Activated naive CD8-positive, alpha-beta T cell treated with anti-CD3 and anti-CD28 coated beads, Interleukin-2, amount 10 ng/mL, durations not matched to agents 7 days and 5 days (primary cell): ENCODE data around the gene INPP5K. TPM values are rescaled to one million over a fixed set of nuclear protein-coding genes. Genes with fewer than 3 reads are reported as not detected.
A peak's percentile ranks its signal among the peaks of the same experiment; 100 is the strongest.
"Not testable (repeated sequence)": the region's sequence is repeated elsewhere in the genome, so short reads cannot be mapped to it uniquely, and the experiment has no call there.

Experiments
- ATAC-seq: fragments of 150-1000 bp; cut with Tn5 transposase; one replicate; pipeline ENCODE4 v1.10.0; 2021; ENCODE audit warnings: low read depth, moderate library complexity
- POLR2A ChIA-PET: fragments of 350-600 bp; sonication (Branson Sonifier 250); formaldehyde crosslinking; loops from one replicate; lab custom pipeline; 2021; ENCODE audit warnings: antibody characterized with exemption; lab: Charles Lee
- DNase-seq: peaks from one replicate; pipeline ENCODE4 v3.0.0; 2021
- H3K27ac Mint-ChIP-seq: one replicate; pipeline ENCODE4 v1.8.0; 2022; ENCODE audit warnings: mild to moderate bottlenecking, mixed read lengths
- H3K27me3 Mint-ChIP-seq: one replicate; pipeline ENCODE4 v1.8.0; 2022; ENCODE audit warnings: mild to moderate bottlenecking, moderate library complexity, mixed read lengths
- H3K36me3 Mint-ChIP-seq: one replicate; pipeline ENCODE4 v1.8.0; 2021; ENCODE audit warnings: mild to moderate bottlenecking, mixed read lengths
- H3K4me1 Mint-ChIP-seq: one replicate; pipeline ENCODE4 v1.8.0; 2021; ENCODE audit warnings: mixed read lengths
- H3K4me3 Mint-ChIP-seq: one replicate; pipeline ENCODE4 v1.8.0; 2022; ENCODE audit warnings: mild to moderate bottlenecking, moderate library complexity, mixed read lengths
- H3K9me3 Mint-ChIP-seq: one replicate; pipeline ENCODE4 v1.8.0; 2021; ENCODE audit warnings: mixed read lengths
- total RNA-seq, 2 experiments: library from RNA; stranded (reverse); gene quantifications; one replicate each; pipeline ENCODE4 v1.2.3, GENCODE V29; 2021

The INPP5K gene
- total RNA-seq, 2 experiments from 2014 or later, result 56.7 to 58.7 TPM

DNA sequence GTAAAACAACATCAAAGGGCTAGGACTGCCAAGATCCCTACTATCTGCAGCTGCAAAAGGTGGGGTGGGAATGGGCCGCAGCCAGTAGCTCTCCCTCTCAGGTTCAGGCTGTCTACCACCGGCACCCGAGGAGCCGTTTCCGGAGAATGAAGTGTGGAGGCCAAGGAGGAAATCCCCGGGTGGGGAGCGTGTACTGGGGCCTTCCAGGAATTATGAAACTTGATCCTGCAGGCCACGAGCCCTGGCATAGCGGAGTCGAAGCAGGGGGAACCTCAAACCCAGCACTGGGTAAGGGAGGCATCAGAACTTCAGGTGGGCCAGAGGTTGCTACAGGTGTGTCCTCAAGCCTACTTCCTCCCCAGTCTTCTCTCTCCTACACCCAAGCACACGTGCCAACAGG lies 5.1 kb downstream of the INPP5K start:
- POLR2A ChIA-PET, result interaction anchor here (0.6 to 2.0 kb wide), 2 partner anchors 13 to 113 kb away, joined by 3 to 6 read pairs; no protein-coding TSS in a partner anchor
- Mint-ChIP-seq H3K4me1 (peaks cover 25% of the 10 kb centered on the region), H3K27me3 (no peaks in the 10 kb centered on the region), H3K9me3 (no peaks in the 10 kb centered on the region), H3K4me3 (no peak overlapping the region), H3K27ac (no peak overlapping the region), H3K36me3 (peaks cover 15% of the 10 kb centered on the region)
- ATAC-seq (no peak), DNase-seq (no peak)

DNA sequence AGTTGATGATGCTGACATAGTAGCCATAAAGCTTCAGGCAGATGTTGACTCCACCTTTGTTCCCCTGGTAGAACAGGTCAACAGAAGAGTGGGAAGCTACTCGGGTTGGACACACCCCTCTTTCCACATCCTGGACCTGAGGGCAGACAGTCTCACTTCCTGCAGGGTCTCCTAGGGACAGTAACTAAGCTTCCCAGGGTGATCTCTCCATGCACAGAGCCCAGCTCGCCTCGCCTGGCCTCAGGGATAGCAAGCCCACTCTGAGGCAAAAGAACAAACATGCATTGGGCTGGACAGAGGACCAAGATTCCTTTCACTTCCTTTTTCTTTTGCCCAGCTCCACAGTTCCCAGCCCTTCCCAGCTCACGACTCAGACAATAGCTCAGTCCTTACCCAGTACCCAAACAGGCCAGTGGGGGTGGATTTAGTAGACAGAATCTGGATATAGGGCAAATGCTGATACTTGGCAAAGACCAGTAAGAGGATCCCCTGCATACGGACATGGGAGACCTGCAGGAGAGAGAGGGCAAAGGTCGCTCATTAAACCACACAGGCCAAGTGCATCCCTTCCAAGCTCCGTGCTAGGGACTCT lies 7.0 kb downstream of the INPP5K start:
- POLR2A ChIA-PET, result no interaction called here
- Mint-ChIP-seq H3K4me1 (peaks cover 13% of the 10 kb centered on the region), H3K36me3 (peaks cover 15% of the 10 kb centered on the region)

DNA sequence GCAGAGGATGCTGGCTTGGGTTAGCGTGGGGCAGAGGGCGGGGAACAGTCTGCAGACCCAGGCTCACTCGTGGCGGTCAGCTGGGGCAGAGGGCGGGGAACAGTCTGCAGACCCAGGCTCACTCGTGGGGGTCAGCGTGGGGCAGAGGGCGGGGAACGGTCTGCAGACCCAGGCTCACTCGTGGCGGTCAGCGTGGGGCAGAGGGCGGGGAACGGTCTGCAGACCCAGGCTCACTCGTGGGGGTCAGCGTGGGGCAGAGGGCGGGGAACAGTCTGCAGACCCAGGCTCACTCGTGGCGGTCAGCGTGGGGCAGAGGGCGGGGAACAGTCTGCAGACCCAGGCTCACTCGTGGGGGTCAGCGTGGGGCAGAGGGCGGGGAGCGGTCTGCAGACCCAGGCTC lies 7.7 kb downstream of the INPP5K start:
- H3K27ac Mint-ChIP-seq, DNase-seq, H3K9me3 Mint-ChIP-seq, H3K27me3 Mint-ChIP-seq, POLR2A ChIA-PET, H3K4me3 Mint-ChIP-seq, ATAC-seq: not testable (repeated sequence)
- peaks cover 10% of the 10 kb centered on the region for H3K4me1 Mint-ChIP-seq
- H3K36me3 Mint-ChIP-seq, result peaks cover 13% of the 10 kb centered on the region

More for the DNA sequence above, 7.0 kb downstream of the INPP5K start:
- H3K27me3 Mint-ChIP-seq, result no peaks in the 10 kb centered on the region
- H3K4me3 Mint-ChIP-seq, result peak overlapping the region; percentile 6
- ATAC-seq (no peak), DNase-seq (no peak)
- H3K9me3 Mint-ChIP-seq, result no peaks in the 10 kb centered on the region
- peak overlapping the region; percentile 62 for H3K27ac Mint-ChIP-seq

DNA sequence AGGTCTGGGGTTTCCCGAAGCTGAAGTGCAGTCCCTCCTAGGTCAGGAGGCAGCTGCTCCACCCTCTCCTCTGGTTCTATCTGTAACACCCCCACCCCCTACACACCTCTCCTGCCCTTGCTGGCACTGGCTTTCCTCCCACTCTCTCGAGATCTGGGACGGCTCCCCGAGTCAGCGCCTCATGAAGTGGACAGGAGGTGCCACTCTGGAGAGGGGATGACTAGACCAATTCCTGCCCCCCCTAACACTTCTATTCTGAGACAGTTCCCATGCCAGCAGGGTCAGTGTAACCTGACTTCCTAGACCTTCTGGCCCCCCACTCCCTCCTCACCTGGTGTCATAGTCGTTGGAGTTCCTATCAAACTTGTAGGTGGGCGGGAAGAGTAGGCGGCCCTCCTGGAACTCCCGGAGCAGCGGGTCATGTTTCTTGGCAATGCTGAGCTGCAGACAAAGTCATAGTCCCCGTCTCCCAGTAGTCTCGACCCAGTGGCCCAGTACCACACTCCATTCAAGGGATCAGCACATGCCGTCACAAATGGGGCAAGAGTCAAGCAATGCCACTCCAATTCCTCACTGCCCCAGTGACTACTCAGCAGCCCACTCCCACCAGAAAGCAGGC lies 9.7 kb downstream of the INPP5K start:
- ATAC-seq, result no peak
- H3K36me3 Mint-ChIP-seq, result peaks cover 12% of the 10 kb centered on the region
- POLR2A ChIA-PET, result no interaction called here
- DNase-seq, result no peak
- peaks cover 10% of the 10 kb centered on the region for H3K4me1 Mint-ChIP-seq
- H3K27me3 Mint-ChIP-seq, result no peaks in the 10 kb centered on the region
- H3K27ac Mint-ChIP-seq, result no peak overlapping the region
- no peaks in the 10 kb centered on the region for H3K9me3 Mint-ChIP-seq
- no peak overlapping the region for H3K4me3 Mint-ChIP-seq

DNA sequence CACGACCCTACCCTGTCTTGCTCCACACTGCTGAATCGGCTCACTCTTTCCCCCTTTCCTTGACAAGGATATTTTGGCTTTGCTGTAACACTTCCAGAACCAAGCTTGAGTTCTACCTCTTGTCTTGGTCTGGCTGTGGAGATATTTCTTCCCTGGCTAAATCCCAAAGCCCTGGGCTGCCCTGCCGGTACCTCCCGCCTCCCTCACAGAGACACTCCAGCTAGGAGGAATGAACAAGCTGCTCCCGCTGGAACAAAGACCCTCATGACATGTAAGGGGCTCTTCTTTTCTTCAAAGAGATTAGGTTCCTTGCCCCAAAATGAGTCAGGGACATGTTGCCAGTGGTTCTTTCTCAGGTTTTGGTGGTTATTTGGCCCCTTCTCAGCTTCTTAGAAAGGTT lies 10.8 kb downstream of the INPP5K start:
- POLR2A ChIA-PET, result interaction anchor here (1.2 kb wide), 1 partner anchor 11 kb away, joined by 3 read pairs; no protein-coding TSS in a partner anchor

DNA sequence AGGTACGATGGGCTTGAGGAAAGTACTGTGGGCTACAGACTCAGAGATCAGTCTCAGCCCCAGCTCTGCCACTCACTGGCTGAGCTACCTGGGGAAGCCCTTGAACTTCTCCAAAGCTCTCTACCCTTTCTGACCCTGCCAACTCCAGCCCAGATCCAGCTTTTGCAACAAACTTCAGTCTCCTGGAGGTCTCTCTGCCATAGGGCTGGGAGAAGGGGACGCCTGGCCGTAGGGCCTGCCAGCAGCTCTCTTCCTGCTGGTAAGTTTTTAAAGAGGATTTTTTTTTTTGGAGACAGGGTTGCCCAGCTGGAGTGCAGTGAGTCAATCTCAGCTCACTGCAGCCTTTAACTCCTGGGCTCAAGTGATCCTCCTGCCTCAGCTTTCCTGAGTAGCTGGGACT lies 11.5 kb downstream of the INPP5K start:
- no peak for DNase-seq
- peaks cover 12% of the 10 kb centered on the region for H3K36me3 Mint-ChIP-seq
- no peak overlapping the region for H3K27ac Mint-ChIP-seq
- peaks cover 9% of the 10 kb centered on the region for H3K4me1 Mint-ChIP-seq
- no peak overlapping the region for H3K4me3 Mint-ChIP-seq
- POLR2A ChIA-PET, result interaction anchor here (0.9 to 1.2 kb wide), 2 partner anchors 10 to 12 kb away, joined by 3 read pairs; partner anchors contain the start of gene INPP5K
- ATAC-seq, result no peak
- no peaks in the 10 kb centered on the region for H3K9me3 Mint-ChIP-seq
- H3K27me3 Mint-ChIP-seq, result no peaks in the 10 kb centered on the region

More for the DNA sequence above, 10.8 kb downstream of the INPP5K start:
- DNase-seq (no peak), ATAC-seq (no peak)
- Mint-ChIP-seq H3K4me1 (peaks cover 10% of the 10 kb centered on the region), H3K4me3 (no peak overlapping the region), H3K36me3 (peaks cover 12% of the 10 kb centered on the region), H3K27ac (no peak overlapping the region), H3K27me3 (no peaks in the 10 kb centered on the region), H3K9me3 (no peaks in the 10 kb centered on the region)

DNA sequence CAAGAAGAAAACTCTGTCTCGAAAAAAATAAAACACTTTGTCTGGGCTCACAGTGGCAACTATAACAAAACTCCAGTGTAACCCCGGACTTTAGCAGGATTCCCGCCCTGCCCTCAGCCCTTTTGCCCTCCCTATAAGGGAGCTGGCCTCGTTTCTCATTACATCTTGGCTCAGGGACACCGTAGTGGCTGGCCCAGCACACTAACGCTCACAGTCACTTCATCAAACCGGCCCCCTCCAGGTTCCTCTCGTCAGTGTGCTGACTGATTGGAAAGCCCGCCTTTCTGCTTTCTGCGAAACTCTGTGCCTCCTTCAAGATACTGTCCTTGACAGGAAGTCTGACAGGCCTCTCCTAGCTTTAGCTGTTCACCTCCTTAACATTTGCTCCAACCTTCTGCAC lies 12.7 kb downstream of the INPP5K start:
- Mint-ChIP-seq H3K4me3 (no peak overlapping the region), H3K4me1 (peaks cover 8% of the 10 kb centered on the region), H3K27me3 (no peaks in the 10 kb centered on the region), H3K9me3 (no peaks in the 10 kb centered on the region), H3K27ac (no peak overlapping the region), H3K36me3 (peaks cover 12% of the 10 kb centered on the region)
- ATAC-seq (no peak), DNase-seq (no peak)
- POLR2A ChIA-PET, result no interaction called here

DNA sequence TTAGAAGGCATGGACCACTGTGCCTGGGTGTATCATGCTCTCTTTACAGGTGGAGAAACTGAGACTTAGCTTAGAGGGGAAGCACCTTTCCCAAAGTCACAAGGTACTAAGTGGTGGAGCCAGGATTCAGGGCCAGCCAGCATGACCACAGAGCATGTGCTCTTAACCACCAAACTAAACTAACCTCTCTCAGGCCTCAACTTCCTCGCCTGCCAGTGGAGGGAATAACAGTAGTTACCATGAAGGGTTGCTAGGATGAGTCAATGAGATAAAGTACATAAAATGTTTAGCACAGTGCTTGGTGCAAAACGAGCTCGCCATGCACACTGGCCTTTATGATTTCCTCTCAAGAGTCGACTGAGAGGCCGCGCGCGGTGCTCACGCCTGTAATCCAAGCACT lies 17.5 kb downstream of the INPP5K start:
- H3K4me1 Mint-ChIP-seq, result peaks cover 7% of the 10 kb centered on the region
- H3K36me3 Mint-ChIP-seq, result peaks cover 4% of the 10 kb centered on the region
- H3K27me3 Mint-ChIP-seq, result no peaks in the 10 kb centered on the region
- H3K27ac Mint-ChIP-seq, result no peak overlapping the region
- POLR2A ChIA-PET, result interaction anchor here (0.6 to 1.9 kb wide), 4 partner anchors 13 to 90 kb away, joined by 3 to 6 read pairs (median 3); partner anchors contain the start of gene INPP5K
- no peak overlapping the region for H3K4me3 Mint-ChIP-seq
- ATAC-seq (peak; percentile 40), DNase-seq (no peak)
- no peaks in the 10 kb centered on the region for H3K9me3 Mint-ChIP-seq

DNA sequence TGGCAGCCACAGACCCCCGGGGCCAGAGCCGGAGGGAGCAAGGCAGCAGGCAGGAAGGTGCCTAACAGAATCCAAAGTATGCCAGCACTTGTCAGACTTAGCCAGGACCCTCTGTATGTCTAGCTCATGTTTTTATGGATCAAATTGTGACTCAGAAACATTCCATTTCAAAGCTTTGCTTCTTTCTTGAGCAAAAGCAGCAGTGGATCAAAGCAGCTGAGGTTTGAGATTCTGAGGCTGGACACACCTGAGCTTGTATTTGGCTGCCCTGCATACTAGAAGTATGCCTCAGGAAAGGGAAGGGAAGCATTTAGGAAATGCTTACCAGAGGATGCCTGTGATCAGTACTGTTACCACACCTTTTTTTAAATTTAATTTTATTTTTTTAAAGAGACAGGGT lies 18.2 kb downstream of the INPP5K start:
- H3K4me3 Mint-ChIP-seq, result no peak overlapping the region
- DNase-seq (no peak), ATAC-seq (no peak)
- H3K4me1 Mint-ChIP-seq, result peaks cover 7% of the 10 kb centered on the region
- H3K9me3 Mint-ChIP-seq, result no peaks in the 10 kb centered on the region
- H3K27me3 Mint-ChIP-seq, result no peaks in the 10 kb centered on the region
- POLR2A ChIA-PET, result interaction anchor here (0.7 to 1.9 kb wide), 3 partner anchors 14 to 18 kb away, joined by 3 to 6 read pairs (median 3); partner anchors contain the start of gene INPP5K
- no peak overlapping the region for H3K27ac Mint-ChIP-seq
- H3K36me3 Mint-ChIP-seq, result peaks cover 2% of the 10 kb centered on the region

DNA sequence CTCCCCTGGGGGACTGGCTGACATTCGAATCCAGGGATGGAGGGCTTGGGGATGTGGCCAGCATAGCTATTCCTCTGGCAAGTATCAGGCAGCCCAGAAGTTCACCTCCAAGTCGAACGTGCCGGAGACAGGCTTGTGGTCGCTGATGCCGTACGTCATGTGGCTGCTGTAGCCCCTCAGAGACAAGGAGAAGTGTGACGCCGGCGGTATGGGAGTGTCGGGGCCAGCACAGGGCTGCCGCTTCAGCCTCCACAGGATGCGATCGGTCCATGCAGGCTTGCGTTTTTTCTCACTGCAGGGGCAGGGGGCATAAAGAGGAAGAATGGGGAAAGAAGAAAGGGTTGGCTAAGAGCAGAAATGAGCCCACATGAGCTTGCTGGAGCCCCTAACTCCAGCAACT lies 18.6 kb downstream of the INPP5K start:
- peaks cover 7% of the 10 kb centered on the region for H3K4me1 Mint-ChIP-seq
- peaks cover 2% of the 10 kb centered on the region for H3K36me3 Mint-ChIP-seq
- no peak overlapping the region for H3K4me3 Mint-ChIP-seq
- ATAC-seq (no peak), DNase-seq (no peak)
- H3K9me3 Mint-ChIP-seq, result no peaks in the 10 kb centered on the region
- H3K27ac Mint-ChIP-seq, result no peak overlapping the region
- no peaks in the 10 kb centered on the region for H3K27me3 Mint-ChIP-seq
- POLR2A ChIA-PET, result interaction anchor here (1.1 to 1.9 kb wide), 2 partner anchors 15 to 17 kb away, joined by 3 to 6 read pairs; no protein-coding TSS in a partner anchor

DNA sequence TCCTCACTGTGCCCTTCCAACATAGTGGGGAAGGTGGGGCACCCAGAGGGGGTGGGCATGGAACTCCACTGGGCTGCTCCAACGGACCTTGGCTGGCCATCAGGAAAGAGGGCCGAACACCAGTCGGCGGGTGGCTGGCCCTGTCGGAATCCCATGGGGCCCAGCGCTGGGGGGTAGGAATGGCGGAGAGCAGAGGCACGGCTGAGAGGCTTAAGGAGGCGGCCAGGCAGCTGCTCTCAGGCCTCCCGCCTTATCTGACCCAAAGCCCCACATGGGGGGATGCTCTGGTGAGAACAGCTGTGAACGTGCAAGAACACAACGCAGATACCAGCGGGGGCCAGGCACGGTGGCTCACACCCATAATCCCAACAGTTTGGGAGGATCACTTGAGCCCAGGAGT lies 19.5 kb downstream of the INPP5K start:
- DNase-seq (no peak), ATAC-seq (no peak)
- Mint-ChIP-seq H3K4me1 (peaks cover 9% of the 10 kb centered on the region), H3K9me3 (no peaks in the 10 kb centered on the region), H3K27ac (no peak overlapping the region), H3K4me3 (no peak overlapping the region), H3K27me3 (peaks cover 2% of the 10 kb centered on the region), H3K36me3 (peaks cover 2% of the 10 kb centered on the region)
- POLR2A ChIA-PET, result no interaction called here

DNA sequence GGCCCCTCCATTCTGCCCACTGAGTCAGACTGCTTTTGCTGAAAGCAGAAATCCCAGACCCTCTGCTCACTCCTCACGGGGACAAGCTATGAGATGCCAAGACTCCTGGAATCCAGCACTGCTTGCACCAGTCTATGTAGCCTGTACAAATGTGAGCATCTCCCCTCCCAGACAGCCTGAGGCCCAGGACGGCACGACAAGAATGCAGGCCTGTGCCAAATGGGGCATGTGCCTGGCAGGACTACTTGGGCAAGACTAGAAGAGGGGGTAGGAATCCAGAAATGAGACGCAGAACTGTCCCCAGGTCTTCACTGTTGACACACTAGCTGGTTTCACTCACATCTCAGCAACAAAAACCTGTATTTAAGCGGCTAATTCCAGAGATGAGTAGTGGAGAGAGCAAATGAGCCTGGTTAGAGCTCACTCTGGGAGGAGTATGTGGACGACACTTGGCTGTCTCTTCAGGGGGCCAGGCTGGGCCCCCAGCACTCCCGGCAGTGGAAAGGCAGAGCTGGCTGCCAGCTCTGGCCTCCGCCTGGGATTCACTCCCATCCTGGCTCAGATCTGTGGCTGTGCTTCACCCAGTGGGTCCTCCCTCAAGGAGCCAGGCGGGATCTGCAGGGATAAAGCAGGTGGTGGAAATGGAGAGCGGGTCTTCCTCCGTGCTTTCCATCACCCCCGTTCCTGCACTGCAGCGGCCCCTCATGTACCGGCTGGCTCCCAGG lies 21.0 kb downstream of the INPP5K start:
- peaks cover 3% of the 10 kb centered on the region for H3K36me3 Mint-ChIP-seq
- POLR2A ChIA-PET, result interaction anchor here (0.6 to 1.6 kb wide), 2 partner anchors 9 to 10 kb away, joined by 3 to 4 read pairs; no protein-coding TSS in a partner anchor
- DNase-seq (no peak), ATAC-seq (no peak)
- no peak overlapping the region for H3K4me3 Mint-ChIP-seq
- H3K9me3 Mint-ChIP-seq, result no peaks in the 10 kb centered on the region
- no peak overlapping the region for H3K27ac Mint-ChIP-seq
- H3K4me1 Mint-ChIP-seq, result peaks cover 13% of the 10 kb centered on the region
- peaks cover 2% of the 10 kb centered on the region for H3K27me3 Mint-ChIP-seq

DNA sequence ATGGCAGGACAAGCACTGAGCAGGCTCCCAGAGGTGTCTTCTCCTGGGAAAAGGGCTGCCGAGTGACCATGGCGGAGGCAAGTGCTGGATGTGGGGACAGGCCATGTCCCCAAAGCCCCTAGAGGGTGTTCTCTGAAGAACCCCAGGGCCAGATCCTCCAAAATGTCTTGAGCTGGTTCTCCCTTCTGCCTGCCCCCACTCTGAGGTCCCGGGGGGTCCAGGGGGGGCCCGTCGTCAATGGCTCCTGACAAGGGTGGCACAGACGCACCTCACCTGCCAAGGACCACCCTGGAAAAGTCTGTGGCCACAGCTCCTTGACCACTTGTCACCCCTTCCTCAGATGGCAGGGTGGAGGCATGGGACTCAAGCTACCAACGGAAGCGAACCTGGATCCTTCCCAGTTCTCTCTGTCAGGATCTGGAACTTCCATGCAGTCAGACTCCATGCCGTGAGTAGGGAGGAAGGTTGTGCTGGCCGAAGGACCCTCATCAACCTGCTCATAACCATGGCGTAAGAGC lies 21.6 kb downstream of the INPP5K start:
- Mint-ChIP-seq H3K4me1 (peaks cover 15% of the 10 kb centered on the region), H3K4me3 (no peak overlapping the region), H3K9me3 (no peaks in the 10 kb centered on the region), H3K36me3 (peaks cover 4% of the 10 kb centered on the region), H3K27ac (no peak overlapping the region), H3K27me3 (peaks cover 2% of the 10 kb centered on the region)
- no peak for ATAC-seq
- POLR2A ChIA-PET, result interaction anchor here (1.6 kb wide), 1 partner anchor 11 kb away, joined by 3 read pairs; no protein-coding TSS in a partner anchor
- no peak for DNase-seq
